ENCODE measurements around the gene CDHR5.
A peak's percentile ranks its signal among the peaks of the same experiment; 100 is the strongest.

CDHR5 gene

GRCh38 chr11:630871-631270, 6.1 kb upstream of the CDHR5 start:
- Histone ChIP-seq H3K79me2 (ENCODE audit: control insufficient read depth, low read length) (no peaks in the 10 kb centered on the region), H3K9me2 (replicated peaks; ENCODE audit: control insufficient read depth, low read length) (no peaks in the 10 kb centered on the region), H3K4me2 (ENCODE audit: low read length) (no peak overlapping the region), H3F3A (ENCODE audit: control insufficient read depth, insufficient read depth) (no peaks in the 10 kb centered on the region), H3K36me3 (ENCODE audit: control insufficient read depth, low read length) (no peaks in the 10 kb centered on the region), H3K9me3 (ENCODE audit: control insufficient read depth, insufficient read depth, low read length) (no peaks in the 10 kb centered on the region), H4K20me1 (ENCODE audit: control insufficient read depth, insufficient read depth, low read depth, low read length) (no peaks in the 10 kb centered on the region), H3K4me1 (ENCODE audit: control insufficient read depth, low read length) (peaks cover 13% of the 10 kb centered on the region), H3K27me3 (ENCODE audit: control insufficient read depth, low read length) (no peaks in the 10 kb centered on the region), H3K4me3 (ENCODE audit: low read length) (no peak overlapping the region), H3K27ac (ENCODE audit: low read depth, low read length) (no peak overlapping the region)
- TF ChIP-seq CTCF (IDR thresholded peaks at IDR 0.05; ENCODE audit: low read depth, low read length, poor library complexity, severe bottlenecking) = no peak
- no peak for TF ChIP-seq EZH2phosphoT487 (IDR thresholded peaks at IDR 0.05; ENCODE audit: borderline replicate concordance, low read length)

GRCh38 chr11:629237-629583, 4.5 kb upstream of the CDHR5 start:
- H3F3A ChIP-seq (ENCODE audit: control insufficient read depth, insufficient read depth) = no peaks in the 10 kb centered on the region
- peak overlapping the region; percentile 29 for H3K4me2 ChIP-seq (ENCODE audit: low read length)
- H3K27ac ChIP-seq (ENCODE audit: low read depth, low read length) = no peak overlapping the region
- H3K27me3 ChIP-seq (ENCODE audit: control insufficient read depth, low read length) = no peaks in the 10 kb centered on the region
- H3K4me1 ChIP-seq (ENCODE audit: control insufficient read depth, low read length) = peaks cover 13% of the 10 kb centered on the region
- H3K79me2 ChIP-seq (ENCODE audit: control insufficient read depth, low read length) = no peaks in the 10 kb centered on the region
- no peak for TF ChIP-seq CTCF (IDR thresholded peaks at IDR 0.05; ENCODE audit: low read depth, low read length, poor library complexity, severe bottlenecking)
- no peak for TF ChIP-seq EZH2phosphoT487 (IDR thresholded peaks at IDR 0.05; ENCODE audit: borderline replicate concordance, low read length)
- no peaks in the 10 kb centered on the region for H4K20me1 ChIP-seq (ENCODE audit: control insufficient read depth, insufficient read depth, low read depth, low read length)
- H3K36me3 ChIP-seq (ENCODE audit: control insufficient read depth, low read length) = no peaks in the 10 kb centered on the region
- H3K9me3 ChIP-seq (ENCODE audit: control insufficient read depth, insufficient read depth, low read length) = no peaks in the 10 kb centered on the region
- H3K4me3 ChIP-seq (ENCODE audit: low read length) = no peak overlapping the region
- H3K9me2 ChIP-seq (replicated peaks; ENCODE audit: control insufficient read depth, low read length) = no peaks in the 10 kb centered on the region

GRCh38 chr11:628056-628455, 3.3 kb upstream of the CDHR5 start:
- Histone ChIP-seq H3K4me2 (ENCODE audit: low read length) (no peak overlapping the region), H3K4me3 (ENCODE audit: low read length) (no peak overlapping the region), H3F3A (ENCODE audit: control insufficient read depth, insufficient read depth) (no peaks in the 10 kb centered on the region), H3K79me2 (ENCODE audit: control insufficient read depth, low read length) (no peaks in the 10 kb centered on the region), H3K9me3 (ENCODE audit: control insufficient read depth, insufficient read depth, low read length) (no peaks in the 10 kb centered on the region), H3K9me2 (replicated peaks; ENCODE audit: control insufficient read depth, low read length) (no peaks in the 10 kb centered on the region), H3K4me1 (ENCODE audit: control insufficient read depth, low read length) (peaks cover 13% of the 10 kb centered on the region), H4K20me1 (ENCODE audit: control insufficient read depth, insufficient read depth, low read depth, low read length) (no peaks in the 10 kb centered on the region), H3K27me3 (ENCODE audit: control insufficient read depth, low read length) (no peaks in the 10 kb centered on the region), H3K27ac (ENCODE audit: low read depth, low read length) (no peak overlapping the region), H3K36me3 (ENCODE audit: control insufficient read depth, low read length) (no peaks in the 10 kb centered on the region)
- TF ChIP-seq EZH2phosphoT487 (IDR thresholded peaks at IDR 0.05; ENCODE audit: borderline replicate concordance, low read length) (no peak), CTCF (IDR thresholded peaks at IDR 0.05; ENCODE audit: low read depth, low read length, poor library complexity, severe bottlenecking) (no peak)

GRCh38 chr11:627308-627576, 2.5 kb upstream of the CDHR5 start:
- H3K9me2 ChIP-seq (replicated peaks; ENCODE audit: control insufficient read depth, low read length) = no peaks in the 10 kb centered on the region
- H3K27me3 ChIP-seq (ENCODE audit: control insufficient read depth, low read length) = no peaks in the 10 kb centered on the region
- no peaks in the 10 kb centered on the region for H3K36me3 ChIP-seq (ENCODE audit: control insufficient read depth, low read length)
- H3K79me2 ChIP-seq (ENCODE audit: control insufficient read depth, low read length) = no peaks in the 10 kb centered on the region
- H3K4me3 ChIP-seq (ENCODE audit: low read length) = no peak overlapping the region
- H3F3A ChIP-seq (ENCODE audit: control insufficient read depth, insufficient read depth) = no peaks in the 10 kb centered on the region
- no peak overlapping the region for H3K27ac ChIP-seq (ENCODE audit: low read depth, low read length)
- peaks cover 13% of the 10 kb centered on the region for H3K4me1 ChIP-seq (ENCODE audit: control insufficient read depth, low read length)
- no peak for TF ChIP-seq EZH2phosphoT487 (IDR thresholded peaks at IDR 0.05; ENCODE audit: borderline replicate concordance, low read length)
- no peak for TF ChIP-seq CTCF (IDR thresholded peaks at IDR 0.05; ENCODE audit: low read depth, low read length, poor library complexity, severe bottlenecking)
- H3K9me3 ChIP-seq (ENCODE audit: control insufficient read depth, insufficient read depth, low read length) = no peaks in the 10 kb centered on the region
- no peak overlapping the region for H3K4me2 ChIP-seq (ENCODE audit: low read length)
- no peaks in the 10 kb centered on the region for H4K20me1 ChIP-seq (ENCODE audit: control insufficient read depth, insufficient read depth, low read depth, low read length)
